Measurements from ENCODE around the gene RNF182.
A peak's percentile ranks its signal among the peaks of the same experiment; 100 is the strongest.
"Not testable (repeated sequence)": the region's sequence is repeated elsewhere in the genome, so short reads cannot be mapped to it uniquely, and the experiment has no call there.

RNF182 gene

DNA sequence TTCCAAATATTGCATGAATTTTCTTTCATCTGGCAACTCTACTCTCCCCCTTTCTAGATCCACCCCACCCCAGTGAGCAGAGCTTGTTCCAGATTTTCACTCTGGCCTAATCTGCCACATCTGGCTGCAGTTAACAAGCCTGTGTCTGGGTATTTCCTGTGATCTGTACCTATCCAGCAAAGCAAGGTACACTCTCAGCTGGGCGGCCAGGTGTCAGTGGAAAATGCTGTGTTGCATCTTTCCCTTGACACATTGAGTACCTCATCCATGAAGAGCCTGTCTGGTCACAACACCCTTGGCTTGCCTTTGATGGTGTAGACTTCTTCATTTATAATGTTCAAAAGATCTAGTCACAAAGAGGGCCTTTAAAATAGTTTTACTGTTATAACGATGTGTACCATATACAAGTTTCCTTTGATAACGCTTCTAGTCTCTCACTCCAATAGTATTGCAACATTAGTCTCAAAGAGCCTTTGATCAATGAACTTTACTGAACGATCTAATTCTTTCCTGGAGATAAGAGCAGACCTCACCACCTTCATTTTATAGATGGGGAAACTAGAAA, 6.0 kb upstream of the RNF182 start:
- DNase-seq: no peak

DNA sequence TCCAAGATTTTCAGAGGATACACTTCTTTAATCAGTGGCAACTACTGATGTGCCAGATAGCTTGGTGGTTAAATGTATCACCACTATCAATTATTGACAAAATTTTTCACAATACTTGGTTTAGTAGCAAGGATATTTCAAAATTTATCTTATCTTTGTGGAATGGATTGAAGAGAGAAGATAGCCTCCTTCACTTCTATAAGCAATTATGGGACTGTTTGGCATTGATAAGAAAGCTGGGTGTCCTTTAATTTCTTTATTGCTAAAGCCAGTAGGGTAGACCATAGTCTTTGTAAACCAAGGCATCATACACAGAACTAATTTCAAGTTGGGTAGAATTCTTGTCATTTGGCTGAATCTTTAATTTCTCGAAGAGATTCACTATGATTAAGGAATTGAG, 4.9 kb upstream of the RNF182 start:
- DNase-seq: no peak

DNA sequence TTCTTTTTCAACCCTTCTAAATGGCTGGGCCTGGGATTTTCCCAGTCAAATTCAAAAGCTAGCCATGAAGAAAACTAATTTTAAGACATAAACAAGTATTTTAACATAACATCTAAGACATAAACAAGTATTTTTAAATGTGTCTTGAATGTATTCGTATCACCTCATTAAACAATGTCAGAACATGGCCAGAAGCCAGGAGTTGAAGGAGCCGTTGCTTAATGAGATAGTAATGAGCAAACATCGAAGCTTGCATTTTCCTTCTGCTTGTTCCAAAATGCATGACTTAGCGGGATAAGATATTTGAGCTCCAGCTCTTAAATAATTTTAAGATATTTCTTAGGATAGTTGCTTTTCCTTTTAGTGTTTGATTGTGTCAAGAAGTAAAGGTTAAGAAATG, 4.2 kb upstream of the RNF182 start:
- no peak for DNase-seq

DNA sequence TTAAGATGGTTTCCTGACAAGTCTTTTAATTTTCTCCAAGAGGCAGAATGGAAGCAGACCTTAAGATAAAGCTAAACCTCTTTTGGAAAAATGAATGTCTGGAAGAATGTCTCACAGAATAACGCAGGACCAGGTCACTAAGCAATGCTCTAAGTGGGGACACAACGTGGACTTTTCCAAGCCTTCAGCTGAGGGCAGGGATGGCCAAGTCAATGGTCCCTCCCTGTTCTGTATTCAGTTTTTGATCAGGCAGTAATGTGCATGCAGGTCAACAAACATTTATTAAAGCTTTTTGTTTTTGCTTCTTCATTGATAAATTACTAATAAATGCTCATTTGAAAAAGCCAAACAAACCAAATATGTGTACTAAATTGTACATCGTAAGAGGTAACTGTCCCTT, 2.0 kb upstream of the RNF182 start:
- no peak for DNase-seq

- no peak for DNase-seq
These were observed 1.1 kb upstream of the RNF182 start for GRCh38 chr6:13923527-13924145.

DNA sequence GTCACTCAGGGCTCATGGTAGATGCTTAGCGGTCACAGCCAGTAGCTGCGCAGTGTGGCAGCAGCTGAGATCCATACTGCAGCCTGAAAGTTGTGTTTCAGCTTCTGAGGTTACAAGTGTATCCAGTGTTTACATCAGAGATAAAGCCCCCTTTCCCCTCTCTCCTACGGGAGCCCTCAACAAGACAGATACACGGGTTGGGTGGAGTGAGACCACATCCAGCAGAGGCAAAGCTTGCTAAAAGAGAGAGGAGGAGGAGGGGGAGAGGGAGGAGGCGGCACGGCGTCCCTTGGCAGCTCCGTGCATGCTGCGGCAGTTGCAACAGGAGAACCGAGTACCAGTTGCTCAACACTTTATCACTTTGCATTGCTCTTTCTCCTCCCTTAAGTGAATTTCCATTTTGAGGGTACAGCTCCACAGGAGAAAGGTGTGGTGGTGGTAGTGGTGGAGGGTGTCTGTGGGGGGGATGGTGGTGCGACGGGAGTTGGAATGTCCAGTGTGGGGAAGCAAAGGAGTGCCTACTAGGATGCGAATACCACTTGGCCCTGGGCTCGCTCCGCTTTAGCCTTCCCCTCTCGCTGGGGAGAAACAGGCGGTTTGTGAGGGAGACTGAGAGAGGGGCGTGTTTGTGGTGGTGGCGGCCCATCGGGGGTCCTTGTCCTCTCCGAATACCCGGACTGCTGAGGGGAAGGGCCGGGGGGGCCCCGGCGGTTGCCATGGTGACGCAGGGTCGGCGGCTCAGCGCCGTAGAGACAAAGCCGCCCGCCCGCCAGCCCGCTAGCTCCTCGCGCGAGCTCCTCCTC, 405 bp upstream of the RNF182 start:
- peak; percentile 71 for DNase-seq

GRCh38 chr6:13926378-13926777, 1.6 kb downstream of the RNF182 start:
- DNase-seq: no peak

GRCh38 chr6:13927203-13927602, 2.5 kb downstream of the RNF182 start:
- no peak for DNase-seq

DNA sequence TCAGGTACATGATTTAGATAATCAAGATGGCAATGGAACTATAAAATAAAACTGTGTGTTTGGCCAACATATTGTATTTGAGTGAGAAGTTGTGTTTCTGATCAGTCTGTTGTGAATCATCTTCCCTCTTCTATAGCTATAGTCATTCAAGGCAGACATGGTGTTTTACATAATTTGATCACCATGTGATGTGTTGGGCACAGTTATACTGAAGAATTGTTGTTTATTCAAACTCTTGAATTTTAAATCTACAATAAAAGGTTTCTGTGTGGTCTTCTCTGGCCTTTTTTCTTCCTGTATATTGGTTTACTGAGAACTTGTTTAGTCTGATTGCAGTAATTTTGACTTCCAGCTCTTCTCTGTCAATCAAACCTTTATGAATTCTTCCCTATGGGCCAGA, 4.4 kb downstream of the RNF182 start:
- no peak for DNase-seq

- no peak for DNase-seq
These were observed 7.1 kb downstream of the RNF182 start for GRCh38 chr6:13931797-13932402.

DNA sequence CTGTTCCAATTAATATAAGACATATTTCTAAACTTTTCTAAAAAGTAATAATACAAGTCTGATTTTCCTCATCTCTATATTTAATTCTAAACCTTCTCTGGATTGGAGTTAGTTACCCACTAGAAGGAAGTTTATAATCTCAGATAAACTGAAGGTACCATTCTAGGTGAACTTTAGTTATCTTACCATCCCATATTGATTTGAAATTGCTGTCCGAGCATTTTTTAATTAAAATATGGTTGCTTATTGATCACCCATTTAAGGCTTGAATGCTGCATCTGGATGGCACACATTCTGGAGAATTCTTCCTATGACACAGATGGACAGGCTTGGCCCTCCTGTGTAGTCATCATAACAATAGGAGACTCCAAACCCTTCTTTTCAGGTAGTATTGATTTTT, 8.0 kb downstream of the RNF182 start:
- DNase-seq: no peak

DNA sequence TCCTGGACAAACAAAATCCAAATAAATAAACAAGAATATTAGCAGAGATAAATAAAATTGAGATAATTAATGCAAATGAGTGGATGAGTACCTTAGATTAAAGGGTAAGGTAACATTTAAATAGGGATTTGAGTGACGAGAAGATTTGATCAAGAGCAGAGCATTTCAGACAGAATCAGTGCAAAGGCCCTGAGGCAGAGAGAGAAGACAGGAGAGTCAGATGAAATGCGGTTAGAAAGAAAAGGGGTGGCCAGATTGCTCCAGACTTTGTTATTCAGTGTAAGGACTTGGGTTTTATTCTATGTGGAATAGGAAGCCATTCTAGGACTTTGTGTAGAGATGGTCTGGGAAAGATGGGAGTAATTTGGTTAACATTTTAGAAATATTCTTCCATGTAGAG, 10.0 kb downstream of the RNF182 start:
- DNase-seq: no peak

- DNase-seq: no peak
These were observed 10.6 kb downstream of the RNF182 start for GRCh38 chr6:13935190-13935880.

DNA sequence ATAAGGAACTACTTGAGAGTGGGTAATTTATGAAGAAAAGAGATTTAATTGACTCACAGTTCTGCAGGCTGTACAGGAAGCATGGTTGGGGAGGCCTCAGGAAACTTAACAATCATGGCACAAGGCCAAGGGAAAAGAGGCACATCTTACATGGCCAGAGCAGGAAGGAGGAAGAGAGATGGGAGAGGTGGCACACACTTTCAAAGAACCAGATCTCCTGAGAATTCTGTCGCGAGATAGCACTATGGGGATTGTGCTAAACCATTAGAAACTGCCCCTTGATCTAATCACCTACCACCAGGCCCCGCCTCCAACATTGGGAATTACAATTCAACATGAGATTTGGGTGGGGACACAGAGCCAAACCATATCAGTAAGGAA, 11.1 kb downstream of the RNF182 start:
- DNase-seq: not testable (repeated sequence)

- DNase-seq: no peak
These were observed 17.1 kb downstream of the RNF182 start for GRCh38 chr6:13941902-13942301.

- no peak for DNase-seq
These were observed 19.2 kb downstream of the RNF182 start for GRCh38 chr6:13943943-13944342.

DNA sequence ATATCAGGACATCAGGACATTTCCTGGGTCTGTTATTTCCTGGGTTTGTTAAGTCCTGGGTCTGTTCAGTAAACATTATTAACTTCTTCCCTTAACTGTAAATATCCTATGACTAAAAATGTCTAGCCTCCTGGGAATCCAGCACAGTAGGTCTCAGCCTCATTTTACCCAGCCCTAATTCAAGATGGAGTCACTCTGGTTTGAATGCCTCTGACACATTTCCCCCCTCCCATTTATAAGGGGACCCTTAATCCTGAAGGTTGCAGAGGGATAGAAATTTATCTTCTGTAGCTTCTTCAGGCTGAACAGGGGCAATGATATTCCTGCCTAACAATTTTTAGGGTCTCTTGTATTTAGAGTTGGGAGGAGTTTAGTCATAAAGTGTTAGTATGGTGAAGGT, 21.8 kb downstream of the RNF182 start:
- no peak for DNase-seq

GRCh38 chr6:13947611-13948178, 22.9 kb downstream of the RNF182 start:
- DNase-seq: no peak

GRCh38 chr6:13952101-13952500, 27.3 kb downstream of the RNF182 start:
- no peak for DNase-seq

DNA sequence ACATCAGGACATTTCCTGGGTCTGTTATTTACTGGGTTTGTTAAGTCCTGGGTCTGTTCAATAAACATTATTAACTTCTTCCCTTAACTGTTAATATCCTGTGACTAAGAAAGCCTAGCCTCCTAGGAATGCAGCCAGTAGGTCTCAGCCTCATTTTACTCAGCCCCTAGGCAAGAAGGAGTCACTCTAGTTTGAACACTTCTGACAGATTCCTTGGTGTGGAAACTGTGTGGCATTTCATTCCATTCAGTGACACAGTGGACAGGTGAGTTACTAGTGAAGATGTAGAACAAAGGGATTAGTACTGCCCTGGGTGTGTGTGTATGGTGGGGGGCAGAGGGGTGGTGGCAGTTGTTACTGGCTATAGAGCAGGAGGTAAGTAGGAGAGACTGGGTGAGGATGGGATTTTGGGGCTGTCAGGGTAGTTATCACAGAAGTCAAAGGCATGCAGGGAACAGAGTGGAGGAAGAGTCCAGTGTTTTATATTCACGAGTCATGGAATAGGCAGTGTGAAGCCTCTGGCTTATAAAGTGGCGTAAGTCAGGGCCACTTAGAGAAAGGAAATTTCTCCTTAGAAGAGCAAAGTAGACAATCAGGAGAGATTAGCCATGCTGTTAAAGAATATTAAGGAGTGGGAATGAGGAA, 28.4 kb downstream of the RNF182 start:
- DNase-seq: no peak

- no peak for DNase-seq
These were observed 40.9 kb downstream of the RNF182 start for GRCh38 chr6:13965582-13966127.

GRCh38 chr6:13971303-13971702, 46.6 kb downstream of the RNF182 start:
- no peak for DNase-seq

All from NCI-H1436 (cell line).